K562 (cell line): ENCODE measurements around the gene GAB1. TPM values are rescaled to one million over a fixed set of nuclear protein-coding genes. Genes with fewer than 3 reads are reported as not detected.

ENCODE experiments used
- ATAC-seq: fragments of 200-7000 bp; cut with Tn5 transposase; 3 replicates; pipeline ENCODE4 v1.9.1; 2020; ENCODE audit warnings: moderate library complexity
- BruUV-seq: library from RNA; stranded (reverse); fragments of 400-500 nt; replicated peaks from 2 replicates; lab custom pipeline; 2021; lab: Mats Ljungman, UMichigan
- CTCF ChIA-PET: fragments of 300-600 bp; formaldehyde crosslinking; extraction: SDS; loops from one replicate; lab custom pipeline; 2021; ENCODE audit warnings: low intra/inter-chr PET ratio; lab: Yijun Ruan, JAX
- POLR2A ChIA-PET: fragments of 300-600, 350-650 bp; sonication (Branson Sonifier 250); formaldehyde crosslinking; extraction: SDS; loops from one replicate; lab custom pipeline; 2021; ENCODE audit warnings: antibody characterized with exemption, inconsistent platforms; lab: Yijun Ruan, JAX
- DNase-seq, 4 experiments: peaks; one replicate each; pipeline versions ENCODE4 v3.0.0 to v3.0.0-alpha.2; 2011 to 2018; ENCODE audit warnings: low spot score in 3 of 4, mixed read lengths in 3 of 4; ENCODE audit errors: extremely low read depth in 1 of 4
- FAIRE-seq: peaks from 2 replicates; lab custom pipeline; 2011; peaks lifted over from hg19 to GRCh38; lab: Jason Lieb, UNC
- H2AFZ ChIP-seq: 2 replicates; pipeline ENCODE4 v1.6.0; 2011; ENCODE audit warnings: low read depth, low read length, control low read depth, inconsistent platforms
- H3K27ac ChIP-seq: fragments of 200-600 bp; 3 replicates; pipeline ENCODE4 v1.8.0; 2011; ENCODE audit warnings: low read depth, mild to moderate bottlenecking, control low read depth, inconsistent platforms, low read length, moderate library complexity, mixed read lengths; ENCODE audit errors: extremely low read depth
- H3K27me3 ChIP-seq, 2 experiments: fragments of 300-600 bp in 1 of 2; 2 replicates in 1 of 2; 3 replicates in 1 of 2; pipeline versions ENCODE4 v1.6.0 to v1.8.0; 2011; ENCODE audit warnings: inconsistent platforms in 2 of 2, low read length in 2 of 2, mild to moderate bottlenecking in 1 of 2, mixed read lengths in 1 of 2, moderate library complexity in 1 of 2; ENCODE audit not compliant: control insufficient read depth in 2 of 2, insufficient read depth in 2 of 2
- H3K36me3 ChIP-seq: fragments of 300-600 bp; 3 replicates; pipeline ENCODE4 v1.8.0; 2011; ENCODE audit warnings: mild to moderate bottlenecking, low read length, inconsistent platforms; ENCODE audit not compliant: control insufficient read depth, insufficient read depth
- H3K4me1 ChIP-seq, 2 experiments: fragments of 200-600 bp in 1 of 2; replicated peaks in 1 of 2; 2 replicates in 1 of 2; 3 replicates in 1 of 2; pipeline versions ENCODE4 v1.5.1 to v1.8.0; 2011; ENCODE audit warnings: inconsistent platforms in 2 of 2, low read length in 2 of 2, mild to moderate bottlenecking in 1 of 2, mixed read lengths in 1 of 2, moderate library complexity in 1 of 2; ENCODE audit not compliant: control insufficient read depth in 2 of 2, insufficient read depth in 2 of 2
- H3K4me2 ChIP-seq: 2 replicates; pipeline ENCODE4 v1.6.1; 2011; ENCODE audit warnings: low read length, control low read depth, inconsistent platforms, mixed read lengths; ENCODE audit not compliant: insufficient read depth
- H3K4me3 ChIP-seq: fragments of 200-600 bp; sonication (generic), shearing (Covaris generic); 2 replicates; pipeline ENCODE4 v1.5.1; 2016; ENCODE audit warnings: control low read depth, inconsistent platforms
- H3K79me2 ChIP-seq: fragments of 200-600 bp; 3 replicates; pipeline ENCODE4 v1.8.0; 2011; ENCODE audit warnings: low read length, inconsistent platforms; ENCODE audit not compliant: control insufficient read depth, insufficient read depth
- H3K9ac ChIP-seq, 2 experiments: 2 replicates each; pipeline versions ENCODE4 v1.6.0 to v1.6.1; 2011; ENCODE audit warnings: low read depth in 2 of 2, low read length in 2 of 2, control low read depth in 1 of 2, inconsistent platforms in 1 of 2, mild to moderate bottlenecking in 1 of 2, mixed read lengths in 1 of 2; ENCODE audit not compliant: insufficient read depth in 1 of 2
- H3K9me1 ChIP-seq: one replicate; pipeline ENCODE4 v1.6.0; 2011; ENCODE audit warnings: inconsistent platforms, mild to moderate bottlenecking, low read length, moderate library complexity; ENCODE audit not compliant: control insufficient read depth, insufficient read depth
- H3K9me3 ChIP-seq: replicated peaks from 2 replicates; pipeline ENCODE4 v1.5.1; 2011; ENCODE audit warnings: low read depth, low read length, inconsistent platforms; ENCODE audit not compliant: control insufficient read depth, insufficient read depth
- H4K20me1 ChIP-seq: replicated peaks from 2 replicates; pipeline ENCODE4 v1.6.1; 2011; ENCODE audit warnings: low read length, inconsistent platforms, mixed read lengths; ENCODE audit not compliant: control insufficient read depth, insufficient read depth
- CBX2 ChIP-seq: fragments of 200-600 bp; sonication (generic); IDR thresholded peaks from one replicate; pipeline ENCODE4 v1.6.1; 2012; ENCODE audit warnings: mild to moderate bottlenecking, low read length, inconsistent platforms; ENCODE audit not compliant: insufficient read depth, poor library complexity, severe bottlenecking
- CHD4 ChIP-seq: fragments of 200-600 bp; sonication (generic); IDR thresholded peaks from 3 replicates; pipeline ENCODE4 v1.6.1; 2012; ENCODE audit warnings: low read depth, mild to moderate bottlenecking, mixed read lengths, low read length, inconsistent platforms; ENCODE audit not compliant: insufficient read depth, insufficient replicate concordance, poor library complexity, severe bottlenecking
- EHMT2 ChIP-seq: fragments of 450-650 bp; IDR thresholded peaks from 2 replicates; pipeline ENCODE4 v1.6.1; 2018; ENCODE audit warnings: antibody characterized with exemption
- MBD1 ChIP-seq: fragments of 250-450 bp; sonication (Bioruptor Pico); IDR thresholded peaks from 2 replicates; pipeline ENCODE4 v1.8.0; 2022; ENCODE audit warnings: inconsistent platforms
- MITF ChIP-seq: IDR thresholded peaks from 2 replicates; pipeline ENCODE4 v1.6.1; 2014; ENCODE audit warnings: antibody characterized with exemption
- NR3C1 ChIP-seq: sonication (generic); formaldehyde crosslinking; IDR thresholded peaks from 2 replicates; pipeline ENCODE4 v1.8.1; 2022; ENCODE audit warnings: missing genetic modification reagents
- RAD51 ChIP-seq: fragments of 450-650 bp; IDR thresholded peaks from 2 replicates; pipeline ENCODE4 v1.7.1; 2016; ENCODE audit warnings: low read depth, mild to moderate bottlenecking, borderline replicate concordance
- SIRT6 ChIP-seq: IDR thresholded peaks from one replicate; pipeline ENCODE4 v1.6.1; 2012; ENCODE audit warnings: low read depth, mild to moderate bottlenecking, control low read depth, inconsistent platforms, low read length, moderate library complexity
- TRIM28 ChIP-seq: fragments of 450-650 bp; IDR thresholded peaks from 2 replicates; pipeline ENCODE4 v1.6.1; 2017
- ZBTB5 ChIP-seq: fragments of 450-650 bp; IDR thresholded peaks from 2 replicates; pipeline ENCODE4 v1.6.1; 2017; ENCODE audit warnings: antibody characterized with exemption
- ZNF324 ChIP-seq: fragments of 250-450 bp; sonication (Bioruptor Pico); IDR thresholded peaks from 2 replicates; pipeline ENCODE4 v1.4.0; 2020; ENCODE audit warnings: mild to moderate bottlenecking
- ZNF57 ChIP-seq: fragments of 450-650 bp; formaldehyde crosslinking; IDR thresholded peaks from 2 replicates; pipeline ENCODE4 v1.4.0; 2020; ENCODE audit warnings: mild to moderate bottlenecking, moderate library complexity
- ZNF785 ChIP-seq: fragments of 250-450 bp; sonication (Bioruptor Pico); IDR thresholded peaks from 2 replicates; pipeline ENCODE4 v1.4.0; 2020; ENCODE audit warnings: mild to moderate bottlenecking
- WGBS: fragments of 100-300 bp; shearing (Covaris generic); methylation state at CpG from one replicate; pipeline ENCODE4 v1.1.6; 2016; ENCODE audit warnings: low coverage, mixed read lengths; ENCODE audit not compliant: insufficient coverage; ENCODE audit errors: missing lambda C conversion rate; 5-methylcytosine and 5-hydroxymethylcytosine counted together
- in situ Hi-C: fragments of 300-500 bp; cut with MboI; formaldehyde crosslinking; loops from 4 replicates; pipeline ENCODE4 v1.15.0; 2018; ENCODE audit warnings: inconsistent platforms, mixed read lengths
- intact Hi-C: fragments of 100-400 bp; cut with micrococcal nuclease; formaldehyde crosslinking; loops from 2 replicates; pipeline ENCODE4 v1.14.2; 2022
- polyA plus RNA-seq, 8 experiments: library from polyadenylated mRNA; depleted of rRNA in 4 of 8; stranded (reverse) in 5 of 8; unstranded in 3 of 8; fragments of >200 nt; fragmentation: Nextera tagmentation in 2 of 8; fragmentation: Illumina TruSeq in 1 of 8; extraction: Ambion mirVana in 2 of 8; extraction: Trizol in 1 of 8; gene quantifications; 2 replicates each; pipeline versions ENCODE4 v1.2.1 to v1.2.3, GENCODE V29; 2011 to 2014; ENCODE audit warnings: inconsistent platforms in 1 of 8, missing spikeins in 1 of 8
- total RNA-seq, 7 experiments: library from RNA; depleted of rRNA in 6 of 7; stranded (reverse); fragments of >200 nt in 6 of 7; fragmentation: Illumina TruSeq in 2 of 7; extraction: Trizol in 2 of 7; gene quantifications; 2 replicates each; pipeline versions ENCODE4 v1.2.1 to v1.2.3, GENCODE V29; 2011 to 2021; ENCODE audit warnings: low replicate concordance in 1 of 7
- TF ChIP-seq, protein P1 (sequence below): fragments of 250-450 bp; sonication (Bioruptor Pico); IDR thresholded peaks from 2 replicates; pipeline ENCODE4 v1.5.0; 2021; ENCODE audit warnings: mild to moderate bottlenecking, moderate library complexity

GAB1 gene
- total and polyA plus RNA-seq, 9 of the 15 experiments (the other 6 are each of a cell fraction or from before 2014, with no cell fraction given) = 1.3 to 14.6 (median 7.5) TPM

- no peaks in the 10 kb centered on the region for H4K20me1 ChIP-seq
- no peaks in the 10 kb centered on the region for H3K9me1 ChIP-seq
- H3K4me1 ChIP-seq = no peaks in the 10 kb centered on the region; a peak in 1 of 5 replicates
- WGBS = 59% methylated on average over 3 of the region's 3 CpGs
- no peak for DNase-seq
- POLR2A ChIA-PET = interaction anchor here (0.8 kb wide), 1 partner anchor 21 kb away, joined by 4 read pairs; no protein-coding TSS in a partner anchor
- CTCF ChIA-PET = no interaction called here
- TF ChIP-seq RAD51 (no peak), MITF (no peak), ZNF57 (CRISPR knock-in tag) (no peak), SIRT6 (no peak), TRIM28 (no peak), ZNF324 (CRISPR knock-in tag) (no peak), CBX2 (no peak), MBD1 (CRISPR knock-in tag) (no peak), EHMT2 (no peak), ZNF785 (CRISPR knock-in tag) (no peak), NR3C1 (CRISPR knock-in tag) (no peak), CHD4 (no peak), ZBTB5 (no peak)
- TF ChIP-seq, protein P1, sequence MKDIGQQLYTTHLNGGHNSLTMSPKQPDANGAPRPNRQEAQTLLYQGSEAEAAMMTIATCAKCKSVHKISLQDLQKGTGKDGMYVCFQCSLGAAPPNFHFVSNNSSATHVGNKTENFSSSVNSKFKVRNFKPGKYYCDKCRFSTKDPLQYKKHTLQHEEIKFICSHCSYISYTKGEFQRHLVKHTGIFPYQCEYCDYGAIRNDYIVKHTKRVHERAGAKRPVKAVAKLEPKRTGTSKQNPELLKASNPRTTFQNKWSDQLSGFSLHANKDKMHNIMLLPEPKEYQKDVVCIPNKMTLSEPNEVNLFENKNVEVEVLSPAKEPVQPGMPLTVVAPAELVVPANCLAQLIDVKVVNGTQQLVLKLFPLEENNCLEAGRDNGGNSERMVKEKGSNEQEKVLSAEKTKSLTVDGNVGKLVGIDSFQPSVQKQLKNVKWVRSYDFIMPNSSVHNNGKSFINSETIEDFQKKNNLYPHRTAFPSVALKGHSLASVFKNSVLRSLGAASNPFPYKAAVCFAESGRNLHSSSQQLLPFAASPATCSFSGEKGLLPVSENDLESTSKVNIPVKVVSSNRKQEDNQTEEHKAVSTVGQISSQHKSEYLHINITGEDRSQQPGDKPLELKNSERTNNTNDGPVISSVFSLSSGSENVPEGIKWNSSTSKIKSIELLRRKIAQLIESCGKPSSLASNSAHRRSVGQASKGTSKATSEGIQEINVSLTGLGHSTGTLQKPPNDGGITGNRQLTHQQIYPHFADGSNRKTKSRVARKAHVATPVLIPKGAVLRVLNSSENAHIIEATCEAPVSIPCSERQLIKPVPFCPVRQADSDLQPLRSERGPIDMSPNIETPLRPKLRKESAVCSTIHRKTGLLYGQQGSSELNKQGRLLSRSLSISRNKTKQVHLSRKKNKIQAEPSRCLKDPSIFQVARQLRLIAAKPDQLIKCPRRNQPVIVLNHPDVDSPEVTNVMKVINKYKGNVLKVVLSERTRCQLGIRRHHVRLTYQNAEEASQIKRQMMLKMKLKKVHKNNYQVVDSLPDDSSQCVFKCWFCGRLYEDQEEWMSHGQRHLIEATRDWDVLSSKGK (CRISPR knock-in tag) = no peak
- no peak overlapping the region for H2AFZ ChIP-seq
- FAIRE-seq = no peak
- no peak overlapping the region for H3K9ac ChIP-seq
- intact Hi-C loops (no loop called here), in situ Hi-C loops (no loop called here)
- peaks cover 14% of the 10 kb centered on the region for H3K79me2 ChIP-seq
- H3K27me3 ChIP-seq = no peaks in the 10 kb centered on the region
- no peak for ATAC-seq
- no peak overlapping the region for H3K4me3 ChIP-seq
- H3K36me3 ChIP-seq = peaks cover 9% of the 10 kb centered on the region; the same call in 2 of the 3 replicates
- no peak overlapping the region for H3K4me2 ChIP-seq
- no TSS peak for BruUV-seq
- H3K27ac ChIP-seq = no peak overlapping the region
- H3K9me3 ChIP-seq = no peaks in the 10 kb centered on the region
Measured at GRCh38 chr4:143412420-143412758, 75.7 kb downstream of the GAB1 start.
